ENCODE data around the gene SGO1.
"Not testable (repeated sequence)": the region's sequence is repeated elsewhere in the genome, so short reads cannot be mapped to it uniquely, and the experiment has no call there.

The SGO1 gene

DNA sequence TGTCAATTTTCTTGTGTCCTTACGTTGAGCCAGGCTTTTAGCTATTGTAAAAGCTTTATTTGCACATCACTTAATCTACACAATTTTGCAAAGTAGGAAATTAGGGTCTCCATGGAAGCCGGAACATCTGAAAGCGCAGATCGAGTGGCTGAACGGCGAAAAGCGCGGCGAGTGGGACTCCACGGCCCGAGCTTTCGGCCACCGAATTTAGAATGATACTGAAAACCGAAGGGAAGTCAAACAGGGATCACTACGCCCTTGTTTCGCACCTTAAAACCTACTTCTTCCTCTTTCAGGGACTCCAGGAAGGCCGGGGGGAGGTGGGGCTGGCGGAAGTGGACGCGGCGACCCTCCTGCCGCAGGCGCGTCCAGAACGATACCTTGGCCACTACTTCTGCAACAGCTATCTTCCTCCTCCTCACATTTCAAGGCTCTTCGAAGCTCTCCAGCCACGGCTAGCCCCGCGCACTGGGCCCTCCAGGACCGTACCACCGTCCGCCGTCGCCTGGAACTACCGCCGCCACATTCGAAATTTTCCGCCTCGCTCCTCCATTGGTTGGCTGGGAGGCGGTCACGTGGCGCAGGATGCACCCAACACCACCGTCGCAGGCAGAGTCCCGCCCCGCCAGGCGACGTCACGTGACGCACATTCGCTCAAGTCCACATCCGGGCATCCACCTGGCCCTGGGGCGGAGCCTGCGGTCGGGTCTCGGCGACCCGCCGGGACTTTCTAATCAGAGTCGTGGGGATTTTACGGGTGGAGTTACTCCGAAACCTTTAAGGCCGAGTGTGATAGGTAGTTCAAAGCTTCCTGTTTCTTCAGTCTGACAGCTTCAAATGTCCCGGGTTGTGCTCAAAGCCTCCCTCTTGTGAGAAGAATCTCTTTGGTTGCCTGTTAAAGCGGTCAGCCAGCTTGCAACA, at the start of gene SGO1:
Gene SGO1, minus strand, starts transcription at position 528 of the 921 bp plus-strand sequence. CDS start 2,179 bp downstream, outside the sequence.
- DNase-seq (ENCODE audit: low spot score) = peak; percentile 98

DNA sequence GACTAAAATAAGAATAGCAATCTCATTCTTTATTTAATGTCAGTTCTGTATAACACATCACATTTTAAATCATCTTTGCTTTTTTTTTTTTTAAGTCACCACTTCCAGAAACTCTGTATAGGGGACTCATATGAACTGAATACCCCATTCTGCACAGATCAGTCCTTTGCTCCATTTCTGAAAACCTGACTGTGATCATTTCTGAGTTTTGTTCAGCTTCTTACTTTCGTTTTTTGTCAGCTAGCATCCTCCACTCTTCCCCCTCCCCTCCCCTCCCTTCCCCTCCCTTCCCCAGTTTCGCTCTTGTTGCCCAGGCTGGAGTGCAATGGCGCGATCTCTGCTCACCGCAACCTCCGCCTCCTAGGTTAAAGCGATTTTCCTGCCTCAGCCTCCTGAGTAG, 49.8 kb upstream of the SGO1 start:
- DNase-seq (ENCODE audit: low spot score) = no peak

DNA sequence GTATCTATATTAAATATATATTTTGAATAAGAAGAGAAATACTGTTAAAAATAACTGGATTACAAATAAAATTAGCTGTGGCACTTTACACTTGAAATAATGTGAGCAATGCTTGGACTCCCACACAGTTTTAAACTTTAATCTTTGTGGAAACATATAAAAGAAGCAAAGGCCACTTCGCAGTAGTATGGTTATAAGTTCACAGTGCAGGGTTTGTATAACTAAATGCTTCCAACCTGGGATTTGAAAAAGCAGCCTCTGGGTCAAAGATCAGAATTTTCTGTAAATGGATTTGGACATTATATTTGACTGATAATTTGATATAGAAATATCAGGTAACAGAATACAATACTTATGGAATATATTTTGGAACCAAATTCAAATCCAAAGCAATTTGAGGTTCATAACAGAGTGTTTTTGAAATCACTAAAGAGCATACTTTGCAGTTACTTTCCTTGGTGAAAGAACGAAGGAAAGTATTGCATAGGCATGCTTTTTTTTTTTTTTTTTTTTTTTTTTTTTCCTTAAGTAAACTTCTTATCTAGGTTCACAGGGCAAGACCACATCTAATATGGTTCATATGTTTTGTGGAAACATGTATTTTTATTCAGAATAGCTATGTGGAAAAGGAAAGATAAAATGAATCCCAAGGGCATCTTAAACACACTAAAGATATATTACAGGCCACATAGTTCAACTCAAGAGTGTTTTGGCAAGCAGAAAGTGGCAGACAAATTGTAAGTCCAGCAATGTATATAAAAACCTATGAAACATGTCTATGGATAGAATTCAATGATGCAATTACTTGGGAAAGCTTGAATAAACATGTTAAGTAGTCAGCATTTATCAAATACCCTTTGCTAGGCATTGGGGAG, 47.1 kb upstream of the SGO1 start:
- DNase-seq (ENCODE audit: low spot score) = no peak

GRCh38 chr3:20230954-20231353, 44.9 kb upstream of the SGO1 start:
- no peak for DNase-seq (ENCODE audit: low spot score)

DNA sequence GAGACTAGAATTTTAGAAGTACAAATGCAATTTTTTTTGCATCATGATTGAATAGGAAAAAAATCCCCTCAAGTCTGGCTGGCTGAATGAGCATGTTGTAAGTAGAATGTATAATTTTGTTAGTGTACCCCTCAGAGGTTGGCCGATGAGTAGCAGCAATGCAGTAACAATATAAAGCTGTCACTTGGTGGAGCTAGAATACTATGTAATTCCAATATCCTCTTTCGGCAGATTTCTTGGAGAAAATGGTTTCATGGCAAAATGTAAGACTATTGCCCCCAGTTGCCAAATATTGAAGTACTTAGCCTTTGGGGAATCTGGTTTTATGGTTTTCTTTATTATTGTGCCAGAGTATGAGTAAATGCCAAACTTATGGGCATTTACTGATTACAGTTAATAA, 39.8 kb upstream of the SGO1 start:
- DNase-seq (ENCODE audit: low spot score) = peak; percentile 14

DNA sequence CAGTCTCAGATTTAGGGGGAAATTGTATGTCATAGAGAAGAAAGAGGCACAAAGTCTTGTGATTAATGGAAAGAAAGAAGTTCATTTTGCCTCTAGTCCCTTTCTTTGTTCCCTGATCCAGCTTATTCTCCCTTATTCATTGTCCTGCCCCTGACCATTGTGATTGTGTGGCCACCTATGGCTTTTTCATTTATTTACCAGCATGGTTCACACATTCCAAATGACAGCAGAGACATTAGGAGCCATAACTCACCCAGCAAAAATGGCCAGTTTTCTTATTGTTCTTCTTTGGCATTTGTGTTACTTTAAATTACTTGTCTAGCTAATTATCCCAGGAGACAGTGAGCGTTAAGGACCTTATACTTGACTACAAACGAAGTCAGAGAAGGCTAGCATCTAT, 36.3 kb upstream of the SGO1 start:
- peak; percentile 32 for DNase-seq (ENCODE audit: low spot score)

DNA sequence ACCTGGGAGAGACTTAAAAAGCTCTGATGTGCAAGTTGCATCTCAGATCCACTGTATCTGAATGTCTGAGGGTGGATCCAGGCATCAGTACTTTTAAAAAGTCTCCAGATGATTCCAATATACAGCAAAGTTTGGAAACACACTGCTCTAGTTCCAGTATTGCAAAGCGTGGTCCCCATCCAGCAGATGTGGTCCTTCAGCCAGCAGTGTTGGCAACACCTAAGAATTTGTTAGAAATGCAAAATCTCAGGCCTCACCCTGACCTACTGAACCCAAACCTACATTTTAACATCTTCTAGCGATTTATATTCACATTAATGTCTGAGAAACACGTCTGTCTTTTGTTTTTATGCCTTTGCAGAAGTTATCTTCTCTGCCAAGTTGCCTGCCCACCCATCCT, 32.2 kb upstream of the SGO1 start:
- no peak for DNase-seq (ENCODE audit: low spot score)

- DNase-seq (ENCODE audit: low spot score) = no peak
Measured at GRCh38 chr3:20215636-20216035, 29.6 kb upstream of the SGO1 start.

GRCh38 chr3:20213491-20213890, 27.5 kb upstream of the SGO1 start:
- DNase-seq (ENCODE audit: low spot score) = not testable (repeated sequence)

DNA sequence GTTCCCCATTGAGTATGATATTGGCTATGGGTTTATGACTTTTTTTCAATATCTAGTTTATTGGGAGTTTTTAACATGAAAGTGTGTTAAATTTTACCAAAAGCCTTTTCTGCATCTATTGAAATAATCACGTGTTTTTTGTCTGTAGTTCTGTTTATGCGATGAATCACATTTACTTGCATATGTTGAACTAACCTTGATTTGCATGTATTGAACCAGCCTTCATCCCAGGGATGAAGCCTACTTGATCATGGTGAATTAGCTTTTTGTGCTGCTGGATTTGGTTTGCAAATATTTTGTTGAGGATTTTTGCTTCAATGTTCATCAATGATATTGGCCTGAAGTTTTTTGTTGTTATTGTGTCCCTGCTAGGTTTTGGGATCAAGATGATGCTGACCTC, 21.9 kb upstream of the SGO1 start:
- DNase-seq (ENCODE audit: low spot score) = not testable (repeated sequence)

DNA sequence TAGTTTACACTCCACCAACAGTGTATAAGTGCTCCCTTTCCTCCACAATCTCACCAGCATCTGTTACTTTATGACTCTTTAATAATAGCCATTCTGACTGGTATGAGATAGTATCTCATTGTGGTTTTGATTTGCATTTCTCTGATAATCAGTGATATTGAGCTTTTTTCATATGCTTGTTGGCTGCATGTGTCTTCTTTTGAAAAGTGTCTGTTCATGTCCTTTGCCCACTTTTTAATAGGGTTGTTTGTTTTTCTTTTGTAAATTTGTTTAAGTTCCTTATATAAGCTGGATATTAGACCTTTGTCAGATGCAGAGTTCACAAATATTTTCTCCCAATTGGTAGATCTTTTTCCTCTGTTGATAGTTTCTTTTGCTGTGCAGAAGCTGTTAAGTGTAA, 19.9 kb upstream of the SGO1 start:
- DNase-seq (ENCODE audit: low spot score) = not testable (repeated sequence)

- no peak for DNase-seq (ENCODE audit: low spot score)
Measured at GRCh38 chr3:20201143-20201542, 15.1 kb upstream of the SGO1 start.

DNA sequence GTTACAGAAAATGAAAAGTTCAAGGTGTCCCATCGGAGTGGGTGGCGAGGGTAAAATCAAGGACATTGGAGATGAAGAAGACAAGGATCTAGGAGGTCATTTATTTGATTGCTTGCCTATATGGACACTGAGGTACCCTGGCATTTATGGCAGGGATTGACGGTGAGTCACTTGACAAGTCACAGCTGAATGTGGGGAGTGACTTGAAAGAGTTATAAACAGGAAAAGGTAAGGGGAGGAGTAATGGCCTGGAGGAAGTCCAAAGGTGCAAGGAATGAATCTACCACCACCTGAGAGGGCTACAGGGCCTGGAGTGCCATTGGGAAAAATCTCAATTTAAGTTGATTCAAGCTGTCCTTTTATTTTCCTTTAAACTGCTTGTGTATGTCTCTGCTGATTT, 11.8 kb upstream of the SGO1 start:
- no peak for DNase-seq (ENCODE audit: low spot score)

- no peak for DNase-seq (ENCODE audit: low spot score)
Measured at GRCh38 chr3:20194793-20195460, 8.9 kb upstream of the SGO1 start.

DNA sequence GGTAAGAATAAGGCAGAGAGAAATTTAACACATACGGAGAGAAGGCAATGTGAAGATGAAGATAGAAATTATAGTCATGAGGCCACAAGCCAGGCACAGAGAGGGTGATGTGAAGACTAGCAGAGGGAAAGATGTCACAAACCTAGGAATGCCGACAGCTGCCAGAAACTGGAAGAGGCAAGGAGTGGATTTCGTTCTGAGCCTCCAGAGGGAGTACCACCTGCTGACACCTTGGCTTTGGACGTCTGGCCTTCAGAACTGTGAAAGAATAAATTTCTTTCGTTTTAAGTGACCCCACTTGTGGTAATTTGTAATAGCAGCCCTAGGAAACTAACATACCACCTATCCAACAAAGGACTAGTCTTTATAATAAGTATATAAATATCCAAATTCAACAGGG, 5.0 kb upstream of the SGO1 start:
- no peak for DNase-seq (ENCODE audit: low spot score)

DNA sequence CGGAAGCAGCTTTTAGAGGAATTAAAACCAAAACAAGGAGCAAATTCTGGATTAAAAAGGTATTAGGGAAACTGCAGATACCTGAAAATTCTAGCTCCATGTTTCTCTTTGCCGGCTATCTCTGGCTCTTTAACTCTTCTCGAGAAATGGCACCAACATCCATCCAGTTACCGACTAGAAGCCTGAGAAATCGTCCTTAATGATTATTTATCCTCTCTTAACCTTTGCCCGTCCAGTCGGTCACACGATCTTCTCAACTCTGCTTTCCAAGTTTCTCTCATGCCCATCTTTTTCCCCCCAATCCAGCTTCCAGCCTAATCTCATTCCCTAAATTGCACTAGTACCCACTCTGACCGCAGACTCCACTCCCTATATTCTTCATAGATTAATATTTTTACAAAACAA, 596 bp upstream of the SGO1 start:
- no peak for DNase-seq (ENCODE audit: low spot score)

GRCh38 chr3:20185331-20185678, 701 bp downstream of the SGO1 start:
- peak; percentile 24 for DNase-seq (ENCODE audit: low spot score)

- DNase-seq (ENCODE audit: low spot score) = no peak
Measured at GRCh38 chr3:20182206-20182605, 3.8 kb downstream of the SGO1 start.

GRCh38 chr3:20181276-20181675, 4.7 kb downstream of the SGO1 start:
- DNase-seq (ENCODE audit: low spot score) = no peak

GRCh38 chr3:20173844-20174410, 12.1 kb downstream of the SGO1 start:
- no peak for DNase-seq (ENCODE audit: low spot score)

DNA sequence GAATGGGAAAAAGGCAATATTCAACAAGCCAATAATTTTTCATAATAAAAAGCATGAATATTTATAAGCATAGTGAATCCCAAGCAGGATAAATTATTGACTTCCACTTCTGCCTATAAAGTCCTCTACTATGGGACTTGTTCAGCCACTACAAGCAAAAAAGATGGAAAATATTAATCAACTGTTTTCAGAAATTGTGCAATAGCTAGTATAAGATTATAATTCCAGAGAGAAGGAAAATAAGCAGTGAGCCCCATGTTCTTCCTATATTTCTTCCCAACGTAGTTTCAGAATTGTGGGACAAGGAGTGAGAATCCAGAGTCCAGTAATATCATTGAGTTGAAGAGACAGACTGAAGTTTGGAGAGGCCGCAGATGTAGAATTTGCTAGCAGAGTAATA, 24.3 kb downstream of the SGO1 start:
- DNase-seq (ENCODE audit: low spot score) = no peak

- no peak for DNase-seq (ENCODE audit: low spot score)
Measured at GRCh38 chr3:20160230-20160629, 25.8 kb downstream of the SGO1 start.
